T-helper 2 cell (primary cell): ENCODE data around the gene SLIT3.
A peak's percentile ranks its signal among the peaks of the same experiment; 100 is the strongest.

Experiments used
- DNase-seq, 5 experiments: peaks; one replicate each; pipeline versions ENCODE4 v3.0.0 to v3.0.0-alpha.2; 2012 to 2022

The SLIT3 gene

DNA sequence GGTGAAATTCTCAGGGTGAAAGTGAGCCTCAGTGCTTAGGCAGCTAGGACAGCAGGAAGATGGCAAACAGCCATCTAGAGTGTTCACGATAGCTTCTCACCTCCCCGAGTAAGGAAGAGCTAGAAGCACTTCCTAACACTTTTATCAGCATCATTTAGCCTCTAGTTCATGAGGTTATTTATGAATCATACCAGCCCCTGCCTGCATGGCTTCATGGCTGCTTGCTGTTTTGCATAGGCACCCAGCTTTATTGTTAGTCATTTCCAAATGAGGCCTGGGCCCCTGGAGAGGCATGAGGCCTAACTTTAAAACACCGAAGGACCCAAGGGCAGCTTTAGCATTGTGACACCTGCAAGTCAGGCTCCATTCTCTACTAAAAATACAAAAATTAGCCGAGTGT, 586.9 kb downstream of the SLIT3 start:
- peak in 1 of 5 experiments; percentile 36 for DNase-seq

DNA sequence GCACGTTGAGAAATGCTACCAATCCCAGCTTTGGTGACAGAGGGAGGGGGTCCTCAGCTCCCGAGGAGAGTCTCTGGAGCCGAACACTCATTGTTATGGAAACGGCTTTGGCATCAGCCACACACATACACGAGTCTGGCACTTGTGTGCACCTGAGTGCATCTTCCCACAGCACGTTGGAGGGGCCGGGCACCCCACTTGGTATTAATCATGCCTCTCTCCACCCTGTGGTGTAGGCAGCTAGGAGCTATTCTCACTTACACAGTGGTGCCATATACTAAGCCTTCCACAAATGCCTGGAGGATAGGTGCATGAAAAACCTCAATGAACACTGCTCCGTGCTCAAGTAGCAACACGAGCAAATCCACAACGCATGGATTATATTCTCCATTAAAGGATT, 587.9 kb downstream of the SLIT3 start:
- no peak for DNase-seq

DNA sequence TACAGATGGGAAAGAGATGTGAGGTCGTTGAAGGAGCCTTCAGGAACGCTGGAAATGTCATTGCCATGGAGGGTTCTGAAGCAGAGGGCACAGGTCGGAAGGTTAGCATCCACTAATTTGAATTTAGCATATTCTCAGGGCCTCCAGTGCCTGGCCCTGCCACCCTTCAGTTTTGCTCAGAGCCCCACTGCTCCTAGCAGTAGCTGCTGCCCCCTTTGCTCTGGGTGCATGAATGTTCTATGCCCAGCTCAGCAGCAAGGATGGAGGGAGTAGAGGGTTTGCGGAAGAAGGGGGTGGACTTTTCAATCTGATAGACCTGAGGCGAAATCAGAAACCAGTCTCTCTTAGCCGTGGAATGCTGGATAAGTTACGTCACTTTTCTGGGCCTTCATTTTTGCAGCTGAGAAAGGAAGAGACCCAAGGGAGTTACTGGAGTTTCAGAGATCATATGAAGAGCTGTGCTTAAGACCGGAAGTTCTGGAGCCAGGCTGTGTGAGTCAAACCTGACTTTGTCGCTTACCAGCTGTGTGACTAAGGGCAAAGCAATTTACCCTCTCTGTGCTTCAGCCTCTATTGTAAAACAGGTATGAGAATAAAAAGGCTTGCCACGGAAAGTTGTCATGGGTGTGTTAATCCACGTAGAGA, 588.5 kb downstream of the SLIT3 start:
- DNase-seq, result peak in 1 of 5 experiments; percentile 37

DNA sequence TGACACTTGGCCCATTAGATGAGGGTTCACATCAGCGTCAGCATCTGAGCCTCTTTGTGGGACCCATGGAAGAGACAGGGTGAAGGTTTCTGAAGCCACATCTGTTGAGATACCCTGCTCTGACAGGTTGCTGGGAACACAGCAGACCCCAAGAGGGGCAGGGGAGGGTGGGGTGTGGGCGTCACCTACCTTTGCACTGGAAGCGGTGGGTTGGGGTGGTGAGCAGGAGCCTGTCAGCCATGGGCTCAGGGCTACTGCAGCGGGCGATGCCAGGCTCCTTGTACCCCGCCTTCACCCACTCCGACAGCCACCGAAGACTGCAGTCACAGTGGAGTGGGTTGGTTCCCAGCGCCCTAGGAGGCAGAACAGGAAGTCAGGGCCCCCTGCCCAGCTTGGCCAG, 590.2 kb downstream of the SLIT3 start:
- DNase-seq, result no peak

DNA sequence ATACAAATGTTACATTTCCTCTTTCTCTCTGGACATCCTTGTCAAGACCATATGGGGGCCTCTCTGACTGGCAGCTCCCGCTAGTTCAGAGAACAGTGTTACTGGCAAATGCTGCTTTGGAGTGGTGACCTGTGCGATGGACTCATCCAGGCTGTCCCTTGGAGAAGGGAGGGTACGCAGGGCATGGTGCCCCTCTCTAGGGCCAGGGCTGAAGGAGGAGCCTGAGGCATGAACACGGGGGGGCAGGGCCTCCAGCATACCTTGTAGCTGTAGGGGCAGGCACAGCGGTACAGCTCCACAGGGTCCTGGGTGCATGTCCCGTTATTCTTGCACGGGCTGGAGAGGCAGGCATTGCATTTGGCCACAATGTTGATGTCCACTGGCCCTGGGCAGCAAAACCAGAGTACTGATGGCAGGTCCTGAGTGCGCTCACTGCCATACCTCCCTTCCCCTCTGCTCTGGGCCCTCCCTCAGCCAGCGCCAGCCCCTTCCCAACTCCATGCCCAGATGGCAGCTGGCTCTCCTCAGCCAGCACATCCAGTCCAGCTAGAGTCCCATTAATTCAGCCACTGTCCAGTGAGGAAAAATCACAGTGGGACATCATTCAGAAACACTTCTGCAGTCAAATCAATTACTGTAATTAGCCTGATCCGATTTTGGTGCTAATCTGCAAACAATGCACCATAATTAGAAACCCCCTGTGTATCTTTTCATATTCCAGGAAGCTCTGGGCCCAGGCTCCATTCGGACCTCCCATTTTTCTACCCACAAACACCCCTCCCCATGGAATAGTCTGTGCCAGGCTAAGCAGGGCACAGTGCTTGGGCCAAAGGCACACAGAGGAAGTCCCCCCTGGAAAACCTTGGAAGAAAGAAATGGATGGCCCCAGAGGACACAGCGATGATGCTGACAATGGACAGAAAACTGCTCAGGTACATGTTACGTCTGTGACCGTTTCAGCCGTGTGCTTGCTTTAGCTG, 592.9 kb downstream of the SLIT3 start:
- DNase-seq, result no peak

DNA sequence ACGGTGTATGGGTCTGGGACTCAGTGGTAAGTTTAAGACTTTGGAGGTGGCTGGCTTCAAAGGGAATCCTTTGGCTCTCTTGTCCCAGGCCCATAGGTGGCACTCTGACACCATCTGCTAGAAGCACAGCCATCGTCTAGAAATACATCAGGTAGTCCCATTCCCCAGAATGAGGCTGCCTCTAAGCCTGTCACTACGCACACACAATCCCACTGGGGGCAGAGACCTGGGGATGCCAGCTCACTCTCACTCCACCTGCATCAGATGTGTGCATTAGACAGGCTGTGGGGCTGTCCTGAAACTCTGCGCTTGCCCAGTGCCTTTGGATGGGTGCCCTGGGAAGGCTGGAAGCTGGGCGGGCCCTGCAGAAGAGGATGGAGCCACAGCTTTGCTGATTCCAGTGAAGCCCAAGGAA, 594.3 kb downstream of the SLIT3 start:
- peak in 1 of 5 experiments; percentile 64 for DNase-seq

DNA sequence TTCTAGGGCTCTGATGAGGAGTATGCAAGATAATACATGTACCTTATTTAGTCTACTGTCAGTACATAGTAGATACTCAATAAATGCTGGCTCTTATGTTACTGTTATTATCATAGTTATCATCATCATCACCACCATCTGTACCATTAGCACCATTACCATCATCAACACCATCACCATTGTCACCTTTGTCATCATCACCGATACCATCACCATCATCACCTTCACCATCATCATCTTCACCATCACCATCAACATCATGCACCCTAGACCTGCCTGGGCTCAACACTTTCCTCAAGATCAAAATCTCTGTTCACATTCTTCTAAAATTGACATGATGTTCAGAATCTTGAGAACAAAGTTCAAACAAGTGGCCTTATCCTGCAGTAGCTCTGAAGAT, 595.6 kb downstream of the SLIT3 start:
- no peak for DNase-seq

DNA sequence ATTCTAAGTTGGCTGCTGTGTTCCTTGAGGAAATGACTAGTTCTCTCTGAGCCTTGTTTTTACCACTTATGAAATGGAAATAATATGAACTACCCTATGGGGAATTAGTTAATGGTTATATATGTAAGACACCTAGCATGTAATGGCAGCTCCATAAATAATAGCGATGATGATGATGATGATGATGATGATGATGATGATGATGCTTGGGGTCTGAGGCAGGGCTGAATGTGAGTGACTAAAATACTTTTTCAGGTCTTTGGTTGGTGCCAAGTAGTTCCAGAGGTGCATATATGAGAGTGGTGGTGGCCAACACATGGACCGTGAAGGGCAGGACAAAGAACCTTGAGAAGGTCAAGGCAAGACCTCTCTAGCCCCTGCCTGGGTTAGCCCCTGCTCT, 598.4 kb downstream of the SLIT3 start:
- no peak for DNase-seq

DNA sequence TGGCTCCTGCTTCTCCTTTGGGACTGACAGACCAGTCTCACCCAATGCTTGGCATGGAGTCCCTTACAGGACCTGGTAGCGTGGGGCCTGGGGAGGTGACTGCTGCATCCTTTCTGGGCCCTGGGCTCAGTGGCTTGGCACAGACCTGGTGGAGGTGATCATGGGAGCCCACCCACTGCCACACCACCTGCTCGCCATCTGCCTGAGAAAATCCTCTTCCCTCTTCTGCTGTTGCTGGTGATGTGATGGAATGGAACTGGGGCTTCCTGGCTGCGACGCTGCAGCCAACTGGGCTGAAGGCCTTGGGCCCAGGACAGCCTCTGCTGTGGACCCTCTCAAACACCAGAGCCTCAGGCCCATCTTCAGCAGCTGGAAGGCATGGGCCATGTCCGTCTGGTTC, 599.3 kb downstream of the SLIT3 start:
- DNase-seq, result no peak

DNA sequence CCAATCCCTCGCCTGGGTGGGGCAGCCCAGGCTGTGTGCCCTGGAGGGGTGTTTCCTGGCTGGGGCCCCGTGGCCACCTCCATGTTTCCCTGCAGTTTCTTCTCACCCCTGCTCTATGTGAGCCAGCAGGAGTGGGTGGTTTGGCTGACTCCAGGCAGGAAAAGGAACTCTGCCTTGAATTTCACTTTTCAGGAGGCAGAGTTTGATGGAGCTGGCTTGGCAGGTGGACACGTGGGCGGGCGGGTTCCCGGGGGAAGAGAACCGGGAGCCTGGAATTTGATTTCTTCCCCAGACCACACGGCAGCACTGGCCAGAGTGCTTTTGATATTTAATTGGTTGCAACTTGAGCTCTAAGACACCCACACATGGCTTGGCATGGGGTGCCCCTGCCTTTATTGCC, 601.9 kb downstream of the SLIT3 start:
- DNase-seq, result no peak

DNA sequence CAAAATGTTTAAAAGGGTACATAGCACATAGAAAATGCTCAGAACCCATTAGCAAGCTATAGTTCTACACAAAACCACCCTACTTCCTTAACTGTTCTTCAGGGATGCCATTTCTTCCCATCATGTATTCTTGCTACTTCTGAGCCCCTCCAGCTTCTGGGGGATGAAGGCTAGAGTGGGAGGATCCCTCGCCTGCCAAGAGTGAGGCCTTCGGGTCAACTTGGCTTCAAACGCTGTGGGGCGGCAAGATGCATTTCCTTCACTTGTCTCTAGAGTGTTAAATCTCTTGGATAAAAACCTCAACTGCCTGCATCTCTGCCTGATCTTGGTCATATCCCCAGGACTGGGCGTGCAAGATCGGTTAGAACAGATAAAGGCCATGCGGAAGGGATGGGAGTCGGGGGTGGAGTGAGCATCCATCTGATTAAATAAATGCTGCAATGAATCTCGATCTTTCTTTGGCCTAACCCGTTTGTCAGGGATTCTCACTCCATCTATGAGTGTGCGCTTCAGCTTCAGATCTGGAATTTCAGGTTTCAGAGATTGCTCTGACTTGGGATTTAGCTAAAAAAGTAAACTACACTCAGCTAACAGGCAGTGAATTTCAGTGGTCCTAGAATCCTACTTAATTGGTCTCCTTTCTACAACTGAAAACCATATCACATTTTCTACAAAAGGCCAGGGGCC, 603.8 kb downstream of the SLIT3 start:
- DNase-seq, result no peak

DNA sequence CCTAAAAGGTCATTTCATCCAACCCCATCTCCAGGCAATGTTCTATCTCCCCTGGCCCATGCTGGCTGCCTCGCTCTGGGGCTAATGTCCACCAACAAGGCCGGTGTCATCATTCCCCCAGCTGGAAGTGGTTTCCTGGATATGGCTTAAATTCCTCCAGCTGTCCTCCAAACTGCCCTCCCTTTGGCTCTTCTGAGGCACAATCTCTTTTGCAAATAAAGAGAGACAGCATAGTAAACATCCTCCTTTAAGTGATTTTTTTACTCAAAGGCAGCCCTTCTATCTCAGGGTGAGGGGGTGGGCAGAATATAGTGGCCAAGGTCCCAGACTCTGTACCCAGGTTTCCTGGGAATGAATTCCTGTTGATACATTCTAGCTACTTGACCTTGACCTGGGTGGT, 604.3 kb downstream of the SLIT3 start:
- DNase-seq, result no peak

DNA sequence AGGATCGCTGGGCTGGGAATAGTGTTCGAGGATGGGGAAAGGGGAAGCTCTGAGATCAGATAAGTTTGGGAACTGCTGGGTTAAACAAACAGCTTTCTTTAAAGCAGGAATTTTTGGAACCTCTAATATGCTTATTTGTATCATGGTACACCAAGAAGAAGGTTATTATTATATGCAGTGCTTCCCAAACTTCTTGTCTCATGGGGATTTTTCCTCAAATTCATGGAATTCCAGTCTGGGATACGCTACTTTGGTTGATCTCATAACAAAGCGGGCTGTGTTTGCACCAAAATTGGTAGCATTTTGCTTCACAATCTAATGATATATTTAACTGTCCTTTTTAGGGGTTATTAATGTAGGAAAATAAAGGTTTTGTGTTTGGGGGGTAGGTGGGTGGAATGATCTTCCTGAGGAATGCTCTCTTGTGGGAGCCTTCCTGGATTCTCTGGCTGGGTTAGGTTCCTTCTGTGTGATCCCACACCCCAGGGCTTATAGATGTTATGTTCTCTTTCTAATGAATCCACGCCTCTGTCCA, 605.6 kb downstream of the SLIT3 start:
- no peak for DNase-seq

DNA sequence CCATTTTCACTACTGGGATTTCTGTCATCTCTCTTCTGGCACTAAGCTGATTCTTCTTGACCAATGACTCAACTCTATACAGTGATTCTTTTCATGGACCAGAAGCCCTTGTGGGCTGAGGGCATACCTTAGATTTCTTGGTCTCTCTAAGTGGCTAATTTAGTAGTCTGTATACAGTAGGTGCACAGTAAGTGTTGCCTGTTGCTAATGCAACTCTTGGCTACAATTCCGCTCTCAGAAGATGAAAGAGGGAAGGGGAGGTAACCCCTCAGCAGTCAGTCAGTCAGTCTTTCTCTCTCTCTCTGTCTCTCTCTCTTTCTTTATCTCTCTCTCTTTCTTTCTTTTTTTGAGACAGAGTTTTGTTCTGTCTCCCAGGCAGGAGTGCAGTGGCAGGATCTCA, 606.6 kb downstream of the SLIT3 start:
- DNase-seq, result no peak

DNA sequence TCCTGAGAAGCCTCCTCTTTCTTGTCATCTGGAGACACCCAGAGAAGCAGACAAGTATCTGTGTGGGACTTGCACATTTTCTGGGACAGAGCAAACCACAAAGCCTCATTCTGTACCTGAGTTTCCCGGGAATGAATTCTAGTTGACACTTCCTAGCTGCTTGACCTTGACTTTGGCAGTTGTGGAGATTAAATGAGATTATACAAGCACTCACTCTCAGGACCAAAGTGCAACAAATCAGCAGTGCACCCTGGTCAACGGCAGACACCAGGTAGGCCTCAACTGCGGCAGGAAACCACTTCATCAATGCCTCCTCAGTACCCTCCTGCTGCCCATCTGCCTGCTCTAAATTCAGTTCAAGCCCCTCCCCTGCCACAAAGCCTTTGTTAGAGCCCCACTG, 607.1 kb downstream of the SLIT3 start:
- DNase-seq, result no peak

DNA sequence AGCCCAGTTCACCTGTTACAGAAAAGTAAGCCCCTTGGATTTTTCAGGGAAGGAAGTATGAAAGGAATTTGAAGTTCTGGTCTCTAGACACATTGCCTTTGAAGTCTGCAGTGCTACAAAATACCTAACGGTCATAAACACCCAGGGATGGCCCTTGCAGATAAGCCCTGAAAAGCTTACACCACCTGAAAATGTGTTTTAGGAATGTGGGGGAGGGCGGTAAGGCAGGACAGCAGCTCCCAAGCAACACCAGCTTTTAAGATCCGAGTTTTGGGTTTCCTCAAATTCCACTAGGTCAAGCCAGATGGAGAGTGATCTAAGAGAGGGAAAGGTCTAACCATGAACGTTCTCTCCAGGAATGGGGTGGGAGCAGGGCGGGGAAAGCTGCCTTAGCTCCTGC, 607.6 kb downstream of the SLIT3 start:
- no peak for DNase-seq

DNA sequence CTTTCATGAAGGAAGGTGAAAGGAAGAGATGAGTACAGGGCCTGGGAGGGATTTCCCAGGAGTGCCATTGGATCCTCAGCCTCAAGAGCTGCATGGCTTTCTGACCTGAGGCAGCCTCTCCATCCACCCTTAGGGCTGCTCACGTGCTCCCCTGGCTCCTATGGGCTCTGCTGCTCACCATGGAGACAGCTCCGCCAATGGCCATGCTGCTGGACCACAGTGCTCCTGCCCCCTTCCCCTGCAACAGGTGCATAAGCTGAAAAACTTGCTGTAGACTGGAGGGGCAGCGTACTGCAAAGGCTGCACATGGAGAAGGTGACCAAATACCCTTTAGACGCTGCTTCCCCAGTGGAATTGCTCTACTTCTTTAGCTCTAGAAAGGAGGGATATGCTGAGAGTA, 609.0 kb downstream of the SLIT3 start:
- no peak for DNase-seq

DNA sequence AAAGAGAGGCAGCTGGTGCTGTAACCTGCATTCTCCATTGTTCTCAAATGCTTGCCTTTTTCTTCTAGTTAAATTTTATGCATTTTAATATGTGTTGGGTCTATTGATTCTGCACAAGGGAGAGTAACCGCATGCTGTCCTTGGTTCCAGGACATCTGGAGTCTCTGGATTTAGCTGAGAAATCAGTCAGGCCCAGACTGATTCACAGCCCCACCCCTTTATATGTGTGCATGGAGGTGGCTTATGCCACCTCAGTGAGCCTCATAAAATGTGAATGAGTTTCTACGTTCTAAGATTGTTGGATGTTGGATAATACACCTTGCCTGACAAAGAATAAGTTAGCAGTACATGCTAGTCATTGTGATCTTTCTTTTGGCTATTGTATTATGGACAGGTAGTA, 611.7 kb downstream of the SLIT3 start:
- no peak for DNase-seq

DNA sequence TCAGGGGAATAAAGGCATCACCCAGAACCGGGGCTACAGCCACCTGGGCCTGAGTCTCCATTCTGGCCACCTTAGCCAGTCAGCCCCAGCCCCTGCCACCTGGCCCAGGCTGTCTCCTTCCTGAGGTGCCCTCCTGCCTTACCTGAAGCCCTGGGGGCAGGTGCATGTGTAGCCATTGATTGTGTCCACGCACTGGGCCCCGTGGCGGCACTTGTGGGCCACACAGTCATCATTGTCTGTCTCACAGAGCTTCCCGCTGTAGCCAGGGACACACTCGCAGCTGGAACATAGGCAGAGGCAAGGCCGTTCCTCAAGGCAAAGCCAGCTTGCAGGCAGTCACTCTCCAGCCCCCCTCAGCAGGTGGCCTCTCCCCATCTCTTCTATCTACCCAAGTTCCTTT, 614.1 kb downstream of the SLIT3 start:
- DNase-seq, result no peak

DNA sequence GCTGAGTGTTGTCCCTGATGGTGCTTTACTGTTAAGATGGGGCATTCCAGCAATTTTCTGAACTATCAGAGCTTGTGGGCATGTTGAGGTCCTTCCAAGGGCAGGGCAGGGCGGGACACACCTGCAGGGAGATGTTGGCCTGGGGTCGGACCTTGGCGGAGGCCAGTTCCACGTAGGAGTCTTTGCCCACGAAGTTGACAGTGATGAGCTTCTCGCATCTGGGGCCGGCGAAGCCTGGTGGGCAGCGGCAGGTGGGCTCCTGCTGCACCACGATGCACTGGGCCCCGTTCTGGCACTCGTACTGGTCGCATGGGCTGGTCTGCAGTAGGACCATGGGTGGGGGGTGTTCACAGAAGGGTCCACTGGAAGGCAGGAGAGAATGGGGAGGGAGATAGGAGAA, 615.4 kb downstream of the SLIT3 start:
- no peak for DNase-seq

DNA sequence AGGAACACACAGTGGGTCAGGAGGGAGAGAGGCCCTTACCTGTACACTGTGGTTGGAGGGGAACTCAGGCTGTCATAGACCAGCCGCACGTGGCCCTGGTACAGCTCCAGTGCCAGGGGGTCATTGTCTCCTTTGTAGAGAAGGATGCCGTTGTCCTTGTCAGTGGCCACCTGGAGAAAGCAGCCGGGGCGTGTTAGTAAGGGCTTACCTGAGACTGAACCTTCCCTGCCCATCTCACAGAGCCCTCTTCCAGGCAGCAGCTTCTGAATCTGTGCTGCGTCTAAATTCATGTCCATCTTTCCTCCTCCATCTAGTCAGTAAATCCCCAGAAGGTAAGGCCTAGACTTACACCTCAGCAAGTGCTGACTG, 617.0 kb downstream of the SLIT3 start:
- no peak for DNase-seq

DNA sequence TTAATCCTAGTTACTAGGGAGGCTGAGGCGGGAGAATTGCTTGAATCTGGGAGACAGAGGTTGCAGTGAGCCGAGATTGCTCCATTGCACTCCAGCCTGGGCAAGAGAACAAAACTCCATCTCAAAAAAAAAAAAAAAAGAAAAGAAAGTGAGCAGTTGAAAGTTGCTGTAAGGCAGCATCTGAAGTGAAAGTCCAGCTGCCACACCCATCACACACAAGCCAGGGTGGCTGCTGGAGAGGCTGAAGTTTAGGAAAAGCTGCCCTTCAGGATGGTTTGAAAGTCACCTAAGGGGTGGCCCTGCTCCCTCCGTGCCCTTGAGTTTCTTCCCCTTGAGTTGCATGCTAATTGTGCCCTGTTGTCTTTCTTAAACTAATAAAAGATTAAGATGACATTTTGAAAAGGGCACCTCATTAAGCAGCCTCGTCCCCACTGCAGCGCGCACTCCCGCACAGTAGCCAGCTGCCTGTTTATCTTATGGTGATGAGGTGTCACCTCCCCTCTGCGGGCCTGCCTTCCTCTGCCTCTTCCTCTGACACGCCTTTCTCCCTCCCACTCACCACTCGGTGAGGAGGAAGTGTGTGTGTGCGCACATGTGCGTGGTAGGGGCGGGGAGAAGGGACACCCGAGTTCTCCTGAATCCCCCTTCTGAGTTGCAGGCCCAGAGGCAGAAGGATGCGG, 617.6 kb downstream of the SLIT3 start:
- DNase-seq, result peak in 1 of 5 experiments; percentile 75
